Measurements from ENCODE around the gene FARP1. TPM values are rescaled to one million over a fixed set of nuclear protein-coding genes. Genes with fewer than 3 reads are reported as not detected.

Gene FARP1
- total and polyA plus RNA-seq, 2 of the 8 experiments (the other 6 are each of a cell fraction or from before 2014, with no cell fraction given), result 24.7 to 104 TPM

DNA sequence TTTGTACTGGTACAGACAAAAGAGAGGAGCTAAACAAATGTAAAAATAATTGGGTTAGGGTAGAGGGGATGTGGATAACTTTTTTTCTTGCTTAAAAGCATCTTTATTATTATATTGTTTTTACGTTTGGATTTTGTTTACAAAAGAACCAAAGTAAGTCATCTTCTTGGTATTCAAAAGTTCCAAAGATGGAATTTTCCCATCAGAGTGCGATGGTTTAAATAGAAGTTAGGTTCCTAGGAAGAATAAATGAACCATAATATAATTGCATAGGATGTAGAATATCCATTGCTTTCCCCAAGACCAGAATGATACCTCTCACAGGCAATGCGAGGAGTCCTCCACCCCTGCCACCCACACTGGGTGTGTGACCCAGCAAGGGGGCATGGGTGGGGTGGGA is 133.6 kb downstream of the FARP1 start:
- Histone ChIP-seq H2AK5ac (ENCODE audit: low read depth, low read length) (no peak overlapping the region), H3K18ac (ENCODE audit: extremely low read depth, low read length) (no peak overlapping the region), H2BK12ac (ENCODE audit: low read depth, low read length) (no peak overlapping the region), H4K91ac (replicated peaks; ENCODE audit: insufficient read length, low read length) (no peak overlapping the region), H3K9me3 (ENCODE audit: insufficient read depth in 2 of 2, low read depth in 1 of 2, low read length in 1 of 2) (no peaks in the 10 kb centered on the region), H3K9ac (replicated peaks in 1 of 4; ENCODE audit: extremely low read depth in 1 of 4, low read depth in 3 of 4, low read length in 3 of 4) (no peak overlapping the region), H4K5ac (ENCODE audit: insufficient read length, low read depth, low read length) (no peak overlapping the region), H2BK5ac (ENCODE audit: low read depth, low read length) (no peak overlapping the region), H2BK20ac (ENCODE audit: low read length) (no peak overlapping the region), H2BK15ac (ENCODE audit: low read length) (no peak overlapping the region), H3K79me1 (ENCODE audit: low read depth, low read length) (peaks cover 5% of the 10 kb centered on the region; the same call in 1 of the 2 replicates), H3K23ac (ENCODE audit: insufficient read length) (no peak overlapping the region), H3K4ac (replicated peaks; ENCODE audit: insufficient read length, low read depth, low read length) (no peak overlapping the region), H2BK120ac (replicated peaks; ENCODE audit: low read depth, low read length) (no peak overlapping the region), H3K23me2 (ENCODE audit: low read depth, low read length) (peaks cover 5% of the 10 kb centered on the region; the same call in 1 of the 2 replicates), H3K27ac (ENCODE audit: low read depth, low read length) (no peak overlapping the region), H3K27me3 (replicated peaks in 1 of 4; ENCODE audit: control insufficient read depth in 3 of 4, extremely low read depth in 1 of 4, insufficient read depth in 3 of 4, low read length in 3 of 4) (no peaks in the 10 kb centered on the region), H3K36me3 (ENCODE audit: control insufficient read depth in 2 of 4, insufficient read depth in 4 of 4, low read length in 3 of 4) (no peaks in the 10 kb centered on the region), H3K4me3 (ENCODE audit: extremely low read depth in 1 of 4, insufficient read depth in 2 of 4, low read depth in 3 of 4, low read length in 4 of 4) (no peak overlapping the region), H3K4me1 (replicated peaks in 1 of 4; ENCODE audit: control insufficient read depth in 3 of 4, insufficient read depth in 4 of 4, low read length in 3 of 4) (peaks cover 2 to 36% (median 22%) of the 10 kb centered on the region in 4 experiments; a peak in 6 of 7 replicates), H4K8ac (ENCODE audit: extremely low read depth, insufficient read depth, low read length) (no peak overlapping the region), H4K20me1 (replicated peaks in 1 of 2; ENCODE audit: control insufficient read depth in 1 of 2, insufficient read depth in 2 of 2, low read length in 2 of 2) (peaks cover 2 to 5% of the 10 kb centered on the region in 2 experiments), H3K56ac (replicated peaks; ENCODE audit: insufficient read length, low read depth, low read length) (no peak overlapping the region), H3K79me2 (ENCODE audit: control insufficient read depth in 1 of 2, insufficient read depth in 2 of 2, low read length in 2 of 2) (peaks cover 5 to 47% of the 10 kb centered on the region in 2 experiments; a peak in 3 of 4 replicates), H3K14ac (ENCODE audit: insufficient read length) (no peak overlapping the region), H3K4me2 (ENCODE audit: insufficient read depth in 1 of 2, low read depth in 2 of 2, low read length in 2 of 2) (no peak overlapping the region), H2AFZ (ENCODE audit: low read length) (no peak overlapping the region)
- ChIA-PET POLR2A (ENCODE audit: partially characterized antibody) (no interaction called here), CTCF (ENCODE audit: partially characterized antibody) (interaction anchor here (0.5 kb wide), 1 partner anchor 56 kb away, joined by 3 read pairs; no protein-coding TSS in a partner anchor)
- FAIRE-seq (no peak), DNase-seq (ENCODE audit: low read depth in 1 of 2, low spot score in 2 of 2) (no peak)
- 92% methylated on average over 3 of the region's 3 CpGs; no CpG with 5 or more reads in 1 of the 2 experiments for WGBS, 2 experiments (ENCODE audit: extremely low coverage in 1 of 2, insufficient coverage in 1 of 2, insufficient read length in 1 of 2, insufficient replicate concordance in 2 of 2, low coverage in 1 of 2, low lambda C conversion rate in 2 of 2, missing lambda C conversion rate in 1 of 2)
- TF ChIP-seq GABPA (IDR thresholded peaks at IDR 0.05; ENCODE audit: borderline replicate concordance, insufficient read depth, low read length) (no peak), PHF8 (conservative IDR thresholded peaks at IDR 0.05; ENCODE audit: low read depth, low read length) (no peak), GTF2F1 (IDR thresholded peaks at IDR 0.05; ENCODE audit: borderline replicate concordance, low read depth, low read length) (no peak), CREB1 (IDR thresholded peaks at IDR 0.05) (no peak)

Measured in H1 (cell line).